ENCODE results near the gene ABCD2. TPM values are rescaled to one million over a fixed set of nuclear protein-coding genes. Genes with fewer than 3 reads are reported as not detected.
"Not testable (repeated sequence)": the region's sequence is repeated elsewhere in the genome, so short reads cannot be mapped to it uniquely, and the experiment has no call there.

Gene ABCD2
- polyA plus RNA-seq, 1 experiment: not detected

- Histone ChIP-seq H3K4me3 (ENCODE audit: low read depth, low read length) (no peak overlapping the region), H3K27ac (ENCODE audit: low read depth, low read length) (no peak overlapping the region), H3K27me3 (ENCODE audit: control insufficient read depth, insufficient read depth, low read length) (no peaks in the 10 kb centered on the region), H3K9me3 (ENCODE audit: control insufficient read depth, insufficient read depth, low read length) (peaks cover 3% of the 10 kb centered on the region)
- TF ChIP-seq CTCF (IDR thresholded peaks at IDR 0.05; ENCODE audit: low read depth, low read length): no peak
- POLR2A ChIA-PET: no interaction called here
- no peak for DNase-seq (ENCODE audit: low read depth, low spot score)
- CTCF ChIA-PET: no interaction called here
Measured at GRCh38 chr12:39533951-39534350, 85.7 kb downstream of the ABCD2 start.

- CTCF ChIA-PET: no interaction called here
- POLR2A ChIA-PET: no interaction called here
Measured at GRCh38 chr12:39532448-39532847, 87.2 kb downstream of the ABCD2 start.

GRCh38 chr12:39526974-39527373 is 92.6 kb downstream of the ABCD2 start:
- H3K4me3 ChIP-seq (ENCODE audit: low read depth, low read length): no peak overlapping the region
- ChIA-PET POLR2A (no interaction called here), CTCF (no interaction called here)
- H3K27me3 ChIP-seq (ENCODE audit: control insufficient read depth, insufficient read depth, low read length): no peaks in the 10 kb centered on the region
- no peak for DNase-seq (ENCODE audit: low read depth, low spot score)
- H3K27ac ChIP-seq (ENCODE audit: low read depth, low read length): no peak overlapping the region
- H3K9me3 ChIP-seq (ENCODE audit: control insufficient read depth, insufficient read depth, low read length): peaks cover 3% of the 10 kb centered on the region; the same call in 1 of the 2 replicates
- TF ChIP-seq CTCF (IDR thresholded peaks at IDR 0.05; ENCODE audit: low read depth, low read length): no peak

More at GRCh38 chr12:39532448-39532847, 87.2 kb downstream of the ABCD2 start:
- no peak for TF ChIP-seq CTCF (IDR thresholded peaks at IDR 0.05; ENCODE audit: low read depth, low read length)
- DNase-seq (ENCODE audit: low read depth, low spot score): no peak
- Histone ChIP-seq H3K9me3 (ENCODE audit: control insufficient read depth, insufficient read depth, low read length) (peaks cover 3% of the 10 kb centered on the region), H3K27me3 (ENCODE audit: control insufficient read depth, insufficient read depth, low read length) (no peaks in the 10 kb centered on the region), H3K4me3 (ENCODE audit: low read depth, low read length) (no peak overlapping the region), H3K27ac (ENCODE audit: low read depth, low read length) (no peak overlapping the region)

GRCh38 chr12:39522167-39522566 is 97.4 kb downstream of the ABCD2 start:
- DNase-seq (ENCODE audit: low read depth, low spot score); CTCF ChIA-PET; H3K9me3 ChIP-seq (ENCODE audit: control insufficient read depth, insufficient read depth, low read length); H3K4me3 ChIP-seq (ENCODE audit: low read depth, low read length); H3K27ac ChIP-seq (ENCODE audit: low read depth, low read length); POLR2A ChIA-PET; H3K27me3 ChIP-seq (ENCODE audit: control insufficient read depth, insufficient read depth, low read length): not testable (repeated sequence)

- Histone ChIP-seq H3K4me3 (ENCODE audit: low read depth, low read length) (no peak overlapping the region), H3K27ac (ENCODE audit: low read depth, low read length) (no peak overlapping the region), H3K9me3 (ENCODE audit: control insufficient read depth, insufficient read depth, low read length) (peaks cover 12% of the 10 kb centered on the region), H3K27me3 (ENCODE audit: control insufficient read depth, insufficient read depth, low read length) (no peaks in the 10 kb centered on the region)
- DNase-seq (ENCODE audit: low read depth, low spot score): no peak
- TF ChIP-seq CTCF (IDR thresholded peaks at IDR 0.05; ENCODE audit: low read depth, low read length): no peak
- ChIA-PET POLR2A (no interaction called here), CTCF (interaction anchor here (0.6 kb wide), 1 partner anchor 8 kb away, joined by 6 read pairs; no protein-coding TSS in a partner anchor)
Measured at GRCh38 chr12:39510001-39510400, 109.6 kb downstream of the ABCD2 start.

- Histone ChIP-seq H3K9me3 (ENCODE audit: control insufficient read depth, insufficient read depth, low read length) (peaks cover 12% of the 10 kb centered on the region), H3K4me3 (ENCODE audit: low read depth, low read length) (no peak overlapping the region), H3K27ac (ENCODE audit: low read depth, low read length) (no peak overlapping the region), H3K27me3 (ENCODE audit: control insufficient read depth, insufficient read depth, low read length) (no peaks in the 10 kb centered on the region)
- no peak for DNase-seq (ENCODE audit: low read depth, low spot score)
- no peak for TF ChIP-seq CTCF (IDR thresholded peaks at IDR 0.05; ENCODE audit: low read depth, low read length)
- CTCF ChIA-PET: no interaction called here
- POLR2A ChIA-PET: interaction anchor here (0.5 kb wide), 1 partner anchor 8 kb away, joined by 3 read pairs; no protein-coding TSS in a partner anchor
Measured at GRCh38 chr12:39505554-39505953, 114.0 kb downstream of the ABCD2 start.

Data from AG04450 (cell line).